ENCODE results near the gene MAPK11. TPM values are rescaled to one million over a fixed set of nuclear protein-coding genes. Genes with fewer than 3 reads are reported as not detected.

MAPK11 gene
- total and polyA plus RNA-seq, 2 donors (not counting 1 experiment from before 2014, with no cell fraction given), result 2.6 to 7.6 TPM

GRCh38 chr22:50280708-50281383, 10.7 kb upstream of the MAPK11 start:
- Histone ChIP-seq H4K20me1 (ENCODE audit: control insufficient read depth, extremely low read depth, insufficient read depth, low read length) (no peaks in the 10 kb centered on the region), H3K9me3 (ENCODE audit: control insufficient read depth, insufficient read depth, low read depth, low read length) (no peaks in the 10 kb centered on the region), H3K4me3 (replicated peaks in 1 of 4; ENCODE audit: control extremely low read depth in 1 of 4, insufficient read depth in 1 of 4, low read depth in 3 of 4, low read length in 4 of 4) (no peak overlapping the region), H2AFZ (ENCODE audit: low read length) (no peak overlapping the region), H3K27ac (ENCODE audit: insufficient read depth, low read length) (no peak overlapping the region), H3K9ac (ENCODE audit: insufficient read depth, low read length) (no peak overlapping the region), H3K4me2 (ENCODE audit: extremely low read depth, insufficient read depth, low read length) (no peak overlapping the region), H3K4me1 (ENCODE audit: control insufficient read depth, extremely low read depth, insufficient read depth, low read length) (peaks cover 5% of the 10 kb centered on the region), H3K27me3 (ENCODE audit: control insufficient read depth, insufficient read depth, low read length) (no peaks in the 10 kb centered on the region), H3K79me2 (ENCODE audit: control insufficient read depth, insufficient read depth, low read length) (peaks cover 4% of the 10 kb centered on the region), H3K36me3 (ENCODE audit: control insufficient read depth, insufficient read depth, low read length) (peaks cover 74% of the 10 kb centered on the region)
- TF ChIP-seq EZH2 (IDR thresholded peaks at IDR 0.05; ENCODE audit: low read length, missing control alignments), result no peak
- TF ChIP-seq, protein P1, sequence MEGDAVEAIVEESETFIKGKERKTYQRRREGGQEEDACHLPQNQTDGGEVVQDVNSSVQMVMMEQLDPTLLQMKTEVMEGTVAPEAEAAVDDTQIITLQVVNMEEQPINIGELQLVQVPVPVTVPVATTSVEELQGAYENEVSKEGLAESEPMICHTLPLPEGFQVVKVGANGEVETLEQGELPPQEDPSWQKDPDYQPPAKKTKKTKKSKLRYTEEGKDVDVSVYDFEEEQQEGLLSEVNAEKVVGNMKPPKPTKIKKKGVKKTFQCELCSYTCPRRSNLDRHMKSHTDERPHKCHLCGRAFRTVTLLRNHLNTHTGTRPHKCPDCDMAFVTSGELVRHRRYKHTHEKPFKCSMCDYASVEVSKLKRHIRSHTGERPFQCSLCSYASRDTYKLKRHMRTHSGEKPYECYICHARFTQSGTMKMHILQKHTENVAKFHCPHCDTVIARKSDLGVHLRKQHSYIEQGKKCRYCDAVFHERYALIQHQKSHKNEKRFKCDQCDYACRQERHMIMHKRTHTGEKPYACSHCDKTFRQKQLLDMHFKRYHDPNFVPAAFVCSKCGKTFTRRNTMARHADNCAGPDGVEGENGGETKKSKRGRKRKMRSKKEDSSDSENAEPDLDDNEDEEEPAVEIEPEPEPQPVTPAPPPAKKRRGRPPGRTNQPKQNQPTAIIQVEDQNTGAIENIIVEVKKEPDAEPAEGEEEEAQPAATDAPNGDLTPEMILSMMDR (conservative IDR thresholded peaks at IDR 0.05 in 1 of 2, IDR thresholded peaks at IDR 0.05 in 1 of 2; ENCODE audit: low read depth in 1 of 2, low read length in 2 of 2), result no peak
- no peak for DNase-seq (ENCODE audit: low read depth in 2 of 2)

GRCh38 chr22:50280022-50280707, 10.0 kb upstream of the MAPK11 start:
- peaks cover 78% of the 10 kb centered on the region for H3K36me3 ChIP-seq (ENCODE audit: control insufficient read depth, insufficient read depth, low read length)
- H3K4me1 ChIP-seq (ENCODE audit: control insufficient read depth, extremely low read depth, insufficient read depth, low read length), result peaks cover 5% of the 10 kb centered on the region
- no peaks in the 10 kb centered on the region for H4K20me1 ChIP-seq (ENCODE audit: control insufficient read depth, extremely low read depth, insufficient read depth, low read length)
- H3K9ac ChIP-seq (ENCODE audit: insufficient read depth, low read length), result no peak overlapping the region
- DNase-seq (ENCODE audit: low read depth in 2 of 2), result no peak
- H3K9me3 ChIP-seq (ENCODE audit: control insufficient read depth, insufficient read depth, low read depth, low read length), result no peaks in the 10 kb centered on the region
- H3K79me2 ChIP-seq (ENCODE audit: control insufficient read depth, insufficient read depth, low read length), result peaks cover 1% of the 10 kb centered on the region
- TF ChIP-seq EZH2 (IDR thresholded peaks at IDR 0.05; ENCODE audit: low read length, missing control alignments), result no peak
- TF ChIP-seq, protein P1 (conservative IDR thresholded peaks at IDR 0.05 in 1 of 2, IDR thresholded peaks at IDR 0.05 in 1 of 2; ENCODE audit: low read depth in 1 of 2, low read length in 2 of 2), result no peak
- no peak overlapping the region for H3K4me2 ChIP-seq (ENCODE audit: extremely low read depth, insufficient read depth, low read length)
- H3K4me3 ChIP-seq (replicated peaks in 1 of 4; ENCODE audit: control extremely low read depth in 1 of 4, insufficient read depth in 1 of 4, low read depth in 3 of 4, low read length in 4 of 4), result no peak overlapping the region
- H3K27ac ChIP-seq (ENCODE audit: insufficient read depth, low read length), result no peak overlapping the region
- H3K27me3 ChIP-seq (ENCODE audit: control insufficient read depth, insufficient read depth, low read length), result no peaks in the 10 kb centered on the region
- no peak overlapping the region for H2AFZ ChIP-seq (ENCODE audit: low read length)

GRCh38 chr22:50278956-50279619, 8.9 kb upstream of the MAPK11 start:
- Histone ChIP-seq H3K79me2 (ENCODE audit: control insufficient read depth, insufficient read depth, low read length) (peaks cover 1% of the 10 kb centered on the region), H3K4me3 (replicated peaks in 1 of 4; ENCODE audit: control extremely low read depth in 1 of 4, insufficient read depth in 1 of 4, low read depth in 3 of 4, low read length in 4 of 4) (no peak overlapping the region), H3K4me2 (ENCODE audit: extremely low read depth, insufficient read depth, low read length) (no peak overlapping the region), H4K20me1 (ENCODE audit: control insufficient read depth, extremely low read depth, insufficient read depth, low read length) (no peaks in the 10 kb centered on the region), H3K9ac (ENCODE audit: insufficient read depth, low read length) (no peak overlapping the region), H2AFZ (ENCODE audit: low read length) (no peak overlapping the region), H3K27ac (ENCODE audit: insufficient read depth, low read length) (no peak overlapping the region), H3K9me3 (ENCODE audit: control insufficient read depth, insufficient read depth, low read depth, low read length) (no peaks in the 10 kb centered on the region), H3K36me3 (ENCODE audit: control insufficient read depth, insufficient read depth, low read length) (peaks cover 75% of the 10 kb centered on the region), H3K4me1 (ENCODE audit: control insufficient read depth, extremely low read depth, insufficient read depth, low read length) (peaks cover 5% of the 10 kb centered on the region), H3K27me3 (ENCODE audit: control insufficient read depth, insufficient read depth, low read length) (no peaks in the 10 kb centered on the region)
- TF ChIP-seq, protein P1 (conservative IDR thresholded peaks at IDR 0.05 in 1 of 2, IDR thresholded peaks at IDR 0.05 in 1 of 2; ENCODE audit: low read depth in 1 of 2, low read length in 2 of 2), result no peak
- DNase-seq (ENCODE audit: low read depth in 2 of 2), result no peak

Data from fibroblast of lung (primary cell).